Activated CD8-positive, alpha-beta T cell treated with anti-CD3 and anti-CD28 coated beads for 36 hours (primary cell): Measurements from ENCODE around the gene VCPKMT. TPM values are rescaled to one million over a fixed set of nuclear protein-coding genes. Genes with fewer than 3 reads are reported as not detected.

ENCODE experiments used
- ATAC-seq: fragments of 200-7000 bp; cut with Tn5 transposase; one replicate; pipeline ENCODE4 v1.10.0; 2021; ENCODE audit warnings: mild to moderate bottlenecking, moderate library complexity
- CTCF ChIA-PET: fragments of 350-600 bp; sonication (Branson Sonifier 250); formaldehyde crosslinking; loops from one replicate; lab custom pipeline; 2021; ENCODE audit warnings: antibody characterized with exemption; lab: Charles Lee
- POLR2A ChIA-PET: fragments of 350-600 bp; sonication (Branson Sonifier 250); formaldehyde crosslinking; loops from one replicate; lab custom pipeline; 2021; ENCODE audit warnings: antibody characterized with exemption; lab: Charles Lee
- DNase-seq: peaks from one replicate; pipeline ENCODE4 v3.0.0-alpha.2; 2020
- H3K27ac Mint-ChIP-seq: one replicate; pipeline ENCODE4 v1.8.0; 2021; ENCODE audit warnings: mild to moderate bottlenecking, mixed read lengths
- H3K27me3 Mint-ChIP-seq: one replicate; pipeline ENCODE4 v1.8.0; 2021; ENCODE audit warnings: mixed read lengths
- H3K36me3 Mint-ChIP-seq: one replicate; pipeline ENCODE4 v1.8.0; 2021; ENCODE audit warnings: low read depth, mixed read lengths
- H3K4me1 Mint-ChIP-seq: one replicate; pipeline ENCODE4 v1.8.0; 2021; ENCODE audit warnings: low read depth, mixed read lengths
- H3K4me3 Mint-ChIP-seq: one replicate; pipeline ENCODE4 v1.8.0; 2021; ENCODE audit warnings: mild to moderate bottlenecking, moderate library complexity, mixed read lengths
- H3K9me3 Mint-ChIP-seq: one replicate; pipeline ENCODE4 v1.8.0; 2021; ENCODE audit warnings: mixed read lengths
- intact Hi-C: fragments of 100-400 bp; cut with micrococcal nuclease; formaldehyde crosslinking; loops from one replicate; pipeline ENCODE4 v1.10.0; 2022
- total RNA-seq, 2 experiments: library from RNA; stranded (reverse); gene quantifications; one replicate each; pipeline ENCODE4 v1.2.3, GENCODE V29; 2021
- TF ChIP-seq, protein P1 (sequence below): fragments of 200-600 bp; IDR thresholded peaks from one replicate; pipeline ENCODE4 v1.8.0; 2022; ENCODE audit warnings: antibody characterized with exemption, mild to moderate bottlenecking

VCPKMT gene
- total RNA-seq, 2 experiments from 2014 or later = 11.4 to 11.6 TPM

DNA sequence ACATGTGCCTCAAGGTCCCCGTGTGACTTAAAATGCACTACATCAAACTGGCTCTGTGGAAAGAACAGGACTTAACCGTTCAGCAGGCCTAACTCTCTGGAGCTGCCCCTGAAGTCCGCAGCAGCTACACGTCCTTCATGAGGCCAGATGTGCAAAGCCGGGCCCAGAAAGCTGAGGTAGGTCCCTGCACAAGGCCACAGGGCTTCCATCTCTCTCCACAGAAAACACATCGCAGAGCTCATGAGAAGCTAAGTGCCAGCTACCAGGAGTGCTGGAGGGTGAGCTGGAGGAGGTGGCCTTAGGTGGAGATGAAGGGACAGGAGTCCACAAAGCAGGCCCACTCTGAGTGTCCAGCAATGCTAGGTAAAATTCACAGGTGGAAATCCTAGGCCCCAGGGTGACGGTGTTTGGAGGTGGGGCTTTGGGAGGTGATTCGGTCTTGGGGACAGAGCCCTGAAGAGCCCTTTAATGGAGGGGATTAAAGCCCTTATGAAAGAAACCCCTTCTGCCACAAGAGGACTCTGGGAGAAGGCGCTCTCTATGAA lies 52.4 kb downstream of the VCPKMT start:
- ATAC-seq = no peak
- Mint-ChIP-seq H3K27me3 (no peaks in the 10 kb centered on the region), H3K27ac (peak overlapping the region; percentile 99), H3K9me3 (no peaks in the 10 kb centered on the region), H3K36me3 (peaks cover 20% of the 10 kb centered on the region), H3K4me1 (peaks cover 82% of the 10 kb centered on the region), H3K4me3 (no peak overlapping the region)
- TF ChIP-seq, protein P1, sequence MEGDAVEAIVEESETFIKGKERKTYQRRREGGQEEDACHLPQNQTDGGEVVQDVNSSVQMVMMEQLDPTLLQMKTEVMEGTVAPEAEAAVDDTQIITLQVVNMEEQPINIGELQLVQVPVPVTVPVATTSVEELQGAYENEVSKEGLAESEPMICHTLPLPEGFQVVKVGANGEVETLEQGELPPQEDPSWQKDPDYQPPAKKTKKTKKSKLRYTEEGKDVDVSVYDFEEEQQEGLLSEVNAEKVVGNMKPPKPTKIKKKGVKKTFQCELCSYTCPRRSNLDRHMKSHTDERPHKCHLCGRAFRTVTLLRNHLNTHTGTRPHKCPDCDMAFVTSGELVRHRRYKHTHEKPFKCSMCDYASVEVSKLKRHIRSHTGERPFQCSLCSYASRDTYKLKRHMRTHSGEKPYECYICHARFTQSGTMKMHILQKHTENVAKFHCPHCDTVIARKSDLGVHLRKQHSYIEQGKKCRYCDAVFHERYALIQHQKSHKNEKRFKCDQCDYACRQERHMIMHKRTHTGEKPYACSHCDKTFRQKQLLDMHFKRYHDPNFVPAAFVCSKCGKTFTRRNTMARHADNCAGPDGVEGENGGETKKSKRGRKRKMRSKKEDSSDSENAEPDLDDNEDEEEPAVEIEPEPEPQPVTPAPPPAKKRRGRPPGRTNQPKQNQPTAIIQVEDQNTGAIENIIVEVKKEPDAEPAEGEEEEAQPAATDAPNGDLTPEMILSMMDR = no peak
- no peak for DNase-seq
- ChIA-PET POLR2A (interaction anchor here (0.5 to 5.8 kb wide), 11 partner anchors 19 to 1521 kb away, joined by 3 to 78 read pairs (median 4); partner anchors contain the start of gene ARF6), CTCF (interaction anchor here (0.9 to 6.4 kb wide), 8 partner anchors 18 to 212 kb away, joined by 3 to 63 read pairs (median 4); partner anchors contain the start of gene NEMF)
- intact Hi-C loops = loop anchor here (2.0 kb wide), 1 partner anchor 25 kb away; no protein-coding TSS in a partner anchor

DNA sequence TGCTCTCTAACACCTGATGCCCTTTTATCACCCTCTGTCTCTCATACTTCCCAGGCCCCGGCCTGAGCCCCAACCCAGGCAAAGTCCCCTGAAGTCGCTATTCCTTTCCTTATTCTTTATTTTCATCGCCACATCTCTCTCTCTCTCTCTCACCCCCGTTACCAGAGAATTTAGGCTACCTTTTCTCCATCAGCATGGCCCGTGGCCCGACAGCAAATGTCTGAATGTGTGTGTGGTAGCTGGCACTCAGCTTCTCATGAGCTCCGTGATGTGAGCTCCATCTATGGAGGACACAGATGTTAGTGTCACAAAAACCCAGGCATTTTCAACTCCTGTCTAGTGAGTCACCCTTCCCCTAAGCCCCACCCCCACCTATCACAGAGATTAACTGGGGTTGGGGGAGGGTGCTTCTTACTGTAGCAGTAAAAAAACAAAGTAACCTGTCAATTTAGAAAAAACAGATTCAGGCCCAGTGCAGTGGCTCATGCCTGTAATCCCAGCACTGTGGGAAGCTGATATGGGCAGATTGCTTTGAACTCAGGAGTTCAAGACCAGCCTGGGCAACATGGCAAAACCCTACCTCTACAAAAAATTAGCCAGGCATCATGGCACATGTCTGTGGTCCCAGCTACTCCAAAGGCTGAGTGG lies 53.8 kb downstream of the VCPKMT start:
- Mint-ChIP-seq H3K27me3 (no peaks in the 10 kb centered on the region), H3K9me3 (no peaks in the 10 kb centered on the region), H3K36me3 (peaks cover 13% of the 10 kb centered on the region), H3K4me3 (peak overlapping the region; percentile 83), H3K4me1 (peaks cover 76% of the 10 kb centered on the region), H3K27ac (peak overlapping the region; percentile 99)
- POLR2A ChIA-PET = interaction anchor here (1.1 to 5.8 kb wide), 22 partner anchors 8 to 210 kb away, joined by 4 to 78 read pairs (median 10); partner anchors contain the start of genes ARF6, NEMF and VCPKMT
- CTCF ChIA-PET = interaction anchor here (0.9 to 6.4 kb wide), 22 partner anchors 9 to 209 kb away, joined by 3 to 63 read pairs (median 7); partner anchors contain the start of genes ARF6 and NEMF
- intact Hi-C loops = loop anchor here (1.0 to 2.0 kb wide), 3 partner anchors 21 to 63 kb away; no protein-coding TSS in a partner anchor
- TF ChIP-seq, protein P1 = no peak
- DNase-seq = peak; percentile 91
- peak; percentile 79 for ATAC-seq

DNA sequence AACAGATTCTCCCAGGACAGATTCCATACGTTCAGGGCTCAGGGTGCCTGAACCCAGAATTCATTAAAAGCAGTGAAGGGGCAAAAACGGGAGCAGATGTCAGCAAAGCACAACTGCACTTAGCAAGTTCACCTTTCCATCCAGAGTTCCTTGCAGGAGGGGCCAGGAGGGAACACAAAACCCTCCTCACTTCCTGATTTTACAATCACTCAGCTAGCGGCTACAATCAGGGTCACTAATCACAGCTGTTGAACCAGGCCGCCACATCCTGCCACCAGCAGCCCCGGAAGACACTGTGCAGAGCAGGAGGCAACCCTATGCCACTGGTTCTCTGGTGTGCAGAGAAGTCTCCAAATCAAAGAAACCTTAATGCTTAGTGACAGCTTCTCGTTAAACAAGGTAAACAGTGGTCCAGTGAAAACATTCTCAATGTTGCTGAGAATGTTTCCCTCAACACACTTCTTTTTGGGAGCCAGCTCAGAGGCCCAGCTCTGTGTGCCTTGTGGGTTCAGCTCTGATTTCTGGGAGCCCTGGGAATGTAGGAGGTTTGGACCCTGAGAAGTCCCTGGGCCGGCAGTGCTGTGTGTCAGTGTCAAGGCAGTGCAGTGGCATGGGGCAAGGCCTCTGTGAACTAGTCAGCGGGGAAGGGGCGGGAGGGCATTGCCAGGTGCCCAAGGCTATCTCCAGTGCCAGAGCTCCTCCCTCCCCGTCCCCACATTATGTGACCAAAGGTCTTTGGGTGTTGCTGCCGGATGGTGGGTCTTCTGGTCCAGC lies 54.5 kb downstream of the VCPKMT start:
- DNase-seq (peak; percentile 88), ATAC-seq (peak; percentile 54)
- Mint-ChIP-seq H3K27ac (peak overlapping the region; percentile 99), H3K27me3 (no peaks in the 10 kb centered on the region), H3K36me3 (peaks cover 10% of the 10 kb centered on the region), H3K4me1 (peaks cover 73% of the 10 kb centered on the region), H3K9me3 (no peaks in the 10 kb centered on the region), H3K4me3 (peak overlapping the region; percentile 83)
- POLR2A ChIA-PET = interaction anchor here (0.9 to 5.8 kb wide), 26 partner anchors 9 to 210 kb away, joined by 3 to 78 read pairs (median 9); partner anchors contain the start of genes ARF6, NEMF and VCPKMT
- TF ChIP-seq, protein P1 = no peak
- CTCF ChIA-PET = interaction anchor here (0.9 to 6.4 kb wide), 22 partner anchors 8 to 209 kb away, joined by 3 to 63 read pairs (median 6); partner anchors contain the start of genes ARF6 and NEMF
- intact Hi-C loops = loop anchor here (1.0 to 2.0 kb wide), 4 partner anchors 17 to 63 kb away; no protein-coding TSS in a partner anchor

DNA sequence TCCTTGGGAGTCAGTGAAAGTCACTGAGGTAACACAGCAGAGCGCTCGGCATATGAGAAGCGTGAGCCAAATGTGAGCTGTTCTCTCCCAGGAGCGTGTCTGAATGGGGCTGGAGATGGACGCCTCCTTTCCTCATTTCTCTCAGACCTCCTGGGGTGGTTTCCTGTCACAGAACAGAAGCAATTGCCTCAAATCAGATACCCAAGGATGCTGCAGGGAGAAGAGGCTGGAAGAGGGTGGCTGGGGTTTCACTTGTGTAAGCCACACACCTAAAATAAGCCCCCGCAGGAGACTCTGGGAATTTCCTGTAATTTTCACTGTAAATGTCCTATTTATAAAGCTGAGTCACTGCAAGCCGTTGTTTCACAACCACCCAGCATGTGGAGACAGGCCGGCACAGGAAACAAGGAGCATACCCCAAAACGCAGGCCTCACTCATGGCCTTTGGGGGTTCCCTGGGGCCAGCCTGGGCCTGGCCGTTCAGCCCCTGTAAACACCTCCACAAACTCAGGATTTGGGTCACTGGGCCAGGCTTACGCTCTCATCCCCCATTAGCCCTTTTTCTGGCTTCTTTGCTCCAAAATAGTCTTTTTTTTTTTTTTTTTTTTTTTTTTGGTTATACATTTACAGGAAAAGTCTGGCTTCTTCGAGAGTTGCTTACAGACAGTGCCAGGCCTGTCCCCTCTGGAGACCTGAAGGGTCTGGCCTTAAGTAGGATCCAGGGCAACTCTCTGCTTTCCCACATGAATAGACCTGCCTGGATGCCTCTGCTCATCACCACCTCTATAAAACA lies 55.3 kb downstream of the VCPKMT start:
- H3K9me3 Mint-ChIP-seq = no peaks in the 10 kb centered on the region
- ChIA-PET CTCF (interaction anchor here (0.9 to 6.4 kb wide), 22 partner anchors 11 to 208 kb away, joined by 3 to 63 read pairs (median 6); partner anchors contain the start of genes ARF6 and NEMF), POLR2A (interaction anchor here (0.7 to 5.8 kb wide), 27 partner anchors 8 to 209 kb away, joined by 3 to 78 read pairs (median 9); partner anchors contain the start of genes ARF6, NEMF and VCPKMT)
- H3K4me1 Mint-ChIP-seq = peaks cover 71% of the 10 kb centered on the region
- peak overlapping the region; percentile 83 for H3K4me3 Mint-ChIP-seq
- ATAC-seq (peak; percentile 15), DNase-seq (peak; percentile 75)
- TF ChIP-seq, protein P1 = no peak
- peaks cover 9% of the 10 kb centered on the region for H3K36me3 Mint-ChIP-seq
- intact Hi-C loops = loop anchor here (2.0 kb wide), 1 partner anchor 16 kb away; no protein-coding TSS in a partner anchor
- H3K27me3 Mint-ChIP-seq = no peaks in the 10 kb centered on the region
- peak overlapping the region; percentile 99 for H3K27ac Mint-ChIP-seq
